GM18861 (cell line): ENCODE results near the gene BNC2.

ENCODE experiments used
- ATAC-seq: cut with Tn5 transposase; IDR thresholded peaks from one replicate; pipeline ENCODE4 v1.9.1; 2021; ENCODE audit not compliant: unreplicated experiment

Gene BNC2

GRCh38 chr9:16869882-16870595 is 431 bp downstream of the BNC2 start:
- no peak for ATAC-seq

- no peak for ATAC-seq
These were observed 1.2 kb downstream of the BNC2 start for GRCh38 chr9:16869131-16869881.

GRCh38 chr9:16868701-16869100 is 1.8 kb downstream of the BNC2 start:
- no peak for ATAC-seq

- no peak for ATAC-seq
These were observed 2.7 kb downstream of the BNC2 start for GRCh38 chr9:16867576-16868311.

- ATAC-seq, result no peak
These were observed 3.9 kb downstream of the BNC2 start for GRCh38 chr9:16866587-16866986.

- no peak for ATAC-seq
These were observed 5.6 kb downstream of the BNC2 start for GRCh38 chr9:16864649-16865434.

- ATAC-seq, result no peak
These were observed 22.3 kb downstream of the BNC2 start for GRCh38 chr9:16848179-16848578.

- no peak for ATAC-seq
These were observed 23.5 kb downstream of the BNC2 start for GRCh38 chr9:16846986-16847385.

GRCh38 chr9:16846367-16846766 is 24.1 kb downstream of the BNC2 start:
- no peak for ATAC-seq

GRCh38 chr9:16834817-16835216 is 35.7 kb downstream of the BNC2 start:
- ATAC-seq, result no peak

- ATAC-seq, result no peak
These were observed 37.1 kb downstream of the BNC2 start for GRCh38 chr9:16833296-16833835.

GRCh38 chr9:16832101-16832500 is 38.4 kb downstream of the BNC2 start:
- no peak for ATAC-seq

GRCh38 chr9:16830806-16831205 is 39.7 kb downstream of the BNC2 start:
- ATAC-seq, result no peak

GRCh38 chr9:16828340-16829281 is 41.9 kb downstream of the BNC2 start:
- no peak for ATAC-seq

- no peak for ATAC-seq
These were observed 44.4 kb downstream of the BNC2 start for GRCh38 chr9:16825971-16826625.

GRCh38 chr9:16825331-16825725 is 45.1 kb downstream of the BNC2 start:
- ATAC-seq, result no peak

- ATAC-seq, result no peak
These were observed 45.7 kb downstream of the BNC2 start for GRCh38 chr9:16824545-16825330.

- ATAC-seq, result no peak
These were observed 46.6 kb downstream of the BNC2 start for GRCh38 chr9:16823906-16824305.
